Activated CD8-positive, alpha-beta memory T cell treated with anti-CD3 and anti-CD28 coated beads, Interleukin-2, amount 50 U/mL, for 1 hour (primary cell): ENCODE results near the gene LIME1.

Source experiments
- DNase-seq: peaks from one replicate; pipeline ENCODE4 v3.0.0-alpha.2; 2020; ENCODE audit errors: extremely low read depth

Gene LIME1

DNA sequence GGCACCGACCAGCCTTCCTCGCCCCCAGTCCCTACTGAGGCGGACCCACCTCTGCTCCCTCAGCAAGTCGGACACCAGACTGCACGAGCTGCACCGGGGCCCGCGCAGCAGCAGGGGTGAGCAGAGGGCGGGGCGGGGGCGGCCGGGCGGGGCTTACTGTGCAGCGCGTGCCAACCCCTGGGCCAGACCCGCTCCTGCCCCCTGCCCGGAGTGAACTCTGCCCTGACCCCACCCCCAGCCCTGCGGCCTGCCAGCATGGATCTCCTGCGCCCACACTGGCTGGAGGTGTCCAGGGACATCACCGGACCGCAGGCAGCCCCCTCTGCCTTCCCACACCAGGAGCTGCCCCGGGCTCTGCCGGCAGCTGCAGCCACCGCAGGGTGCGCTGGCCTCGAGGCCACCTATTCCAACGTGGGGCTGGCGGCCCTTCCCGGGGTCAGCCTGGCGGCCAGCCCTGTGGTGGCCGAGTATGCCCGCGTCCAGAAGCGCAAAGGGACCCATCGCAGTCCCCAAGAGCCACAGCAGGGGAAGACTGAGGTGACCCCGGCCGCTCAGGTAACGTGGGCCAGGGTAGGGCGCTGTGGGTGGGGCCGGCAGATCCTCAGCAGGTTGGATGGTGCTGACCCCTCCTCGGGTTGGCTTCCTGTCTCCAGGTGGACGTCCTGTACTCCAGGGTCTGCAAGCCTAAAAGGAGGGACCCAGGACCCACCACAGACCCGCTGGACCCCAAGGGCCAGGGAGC, 1.7 kb downstream of the LIME1 start:
- no peak for DNase-seq

DNA sequence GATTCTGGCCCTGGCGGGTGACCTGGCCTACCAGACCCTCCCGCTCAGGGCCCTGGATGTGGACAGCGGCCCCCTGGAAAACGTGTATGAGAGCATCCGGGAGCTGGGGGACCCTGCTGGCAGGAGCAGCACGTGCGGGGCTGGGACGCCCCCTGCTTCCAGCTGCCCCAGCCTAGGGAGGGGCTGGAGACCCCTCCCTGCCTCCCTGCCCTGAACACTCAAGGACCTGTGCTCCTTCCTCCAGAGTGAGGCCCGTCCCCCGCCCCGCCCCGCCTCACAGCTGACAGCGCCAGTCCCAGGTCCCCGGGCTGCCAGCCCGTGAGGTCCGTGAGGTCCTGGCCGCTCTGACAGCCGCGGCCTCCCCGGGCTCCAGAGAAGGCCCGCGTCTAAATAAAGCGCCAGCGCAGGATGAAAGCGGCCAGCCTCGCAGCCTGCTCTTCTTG, 2.2 kb downstream of the LIME1 start:
- DNase-seq: no peak

DNA sequence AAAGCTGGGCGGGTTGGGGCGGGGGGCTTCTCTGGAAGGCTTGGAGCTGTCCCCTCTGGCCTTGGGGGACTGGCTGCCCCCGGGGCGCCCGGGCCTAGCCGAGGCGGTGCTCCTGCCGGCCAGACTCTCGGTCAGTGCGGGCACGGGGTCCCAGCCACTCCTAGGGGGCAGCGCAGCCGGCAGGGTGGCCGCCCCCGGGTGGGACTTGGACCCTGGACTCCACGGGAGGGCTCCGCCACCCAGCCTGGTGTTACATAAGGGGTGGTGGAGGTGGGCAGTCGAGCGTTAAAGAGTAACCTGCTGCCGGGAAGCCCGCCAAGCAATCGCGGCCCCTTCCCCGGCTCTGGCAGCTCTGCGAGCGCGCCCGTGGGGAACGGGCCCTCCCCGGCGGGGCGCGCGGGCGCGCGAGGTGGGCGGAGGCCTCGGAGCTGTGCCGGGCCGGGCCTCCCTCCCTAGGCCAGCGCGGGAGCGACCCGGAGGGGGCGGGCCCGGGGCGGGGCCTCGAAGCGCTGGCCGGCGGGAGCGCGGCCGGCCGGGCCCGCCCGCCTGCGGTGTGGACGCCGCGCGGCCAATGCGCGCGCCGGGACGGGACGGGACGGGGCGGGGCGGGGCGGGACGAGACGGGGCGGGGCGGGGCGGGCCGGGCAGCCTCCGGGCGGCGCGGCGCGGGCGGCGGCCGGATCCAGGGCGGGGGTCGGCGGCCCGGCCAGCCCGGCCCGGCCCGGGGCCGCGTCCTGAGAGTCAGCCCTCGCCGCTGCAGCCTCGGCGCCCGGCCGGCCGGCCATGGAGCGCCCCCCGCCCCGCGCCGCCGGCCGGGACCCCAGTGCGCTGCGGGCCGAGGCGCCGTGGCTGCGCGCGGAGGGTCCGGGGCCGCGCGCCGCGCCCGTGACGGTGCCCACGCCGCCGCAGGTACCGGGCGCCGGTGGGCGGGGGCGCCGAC, 2.9 kb downstream of the LIME1 start, which contains the start of gene SLC2A4RG:
Gene SLC2A4RG, plus strand, starts transcription at position 647 of the 940 bp plus-strand sequence. Its CDS starts 137 bp downstream, at position 784.
- DNase-seq: no peak

DNA sequence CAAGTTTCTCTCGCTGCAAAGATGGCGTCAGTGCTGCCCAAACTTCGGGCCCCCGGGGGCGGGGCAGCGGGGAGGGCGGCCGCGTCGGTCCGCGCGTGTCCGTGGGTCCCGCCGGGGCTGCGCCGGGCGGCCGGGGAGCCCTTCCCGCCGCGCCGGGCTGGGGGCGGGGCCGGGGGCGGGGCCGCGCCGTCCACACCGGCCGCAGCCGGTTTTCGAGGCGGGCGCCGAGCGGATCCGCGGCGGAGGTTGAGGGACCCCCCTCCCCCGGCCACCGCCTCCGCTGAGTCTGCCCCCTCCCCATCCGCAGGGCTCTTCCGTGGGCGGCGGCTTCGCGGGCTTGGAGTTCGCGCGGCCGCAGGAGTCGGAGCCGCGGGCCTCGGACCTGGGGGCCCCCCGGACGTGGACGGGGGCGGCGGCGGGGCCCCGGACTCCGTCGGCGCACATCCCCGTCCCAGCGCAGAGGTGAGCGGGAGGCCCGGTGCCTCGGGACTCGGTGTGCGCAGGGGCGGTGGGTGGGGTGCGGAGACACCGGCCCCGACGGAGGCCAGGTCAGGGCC, 3.7 kb downstream of the LIME1 start:
- DNase-seq: no peak

DNA sequence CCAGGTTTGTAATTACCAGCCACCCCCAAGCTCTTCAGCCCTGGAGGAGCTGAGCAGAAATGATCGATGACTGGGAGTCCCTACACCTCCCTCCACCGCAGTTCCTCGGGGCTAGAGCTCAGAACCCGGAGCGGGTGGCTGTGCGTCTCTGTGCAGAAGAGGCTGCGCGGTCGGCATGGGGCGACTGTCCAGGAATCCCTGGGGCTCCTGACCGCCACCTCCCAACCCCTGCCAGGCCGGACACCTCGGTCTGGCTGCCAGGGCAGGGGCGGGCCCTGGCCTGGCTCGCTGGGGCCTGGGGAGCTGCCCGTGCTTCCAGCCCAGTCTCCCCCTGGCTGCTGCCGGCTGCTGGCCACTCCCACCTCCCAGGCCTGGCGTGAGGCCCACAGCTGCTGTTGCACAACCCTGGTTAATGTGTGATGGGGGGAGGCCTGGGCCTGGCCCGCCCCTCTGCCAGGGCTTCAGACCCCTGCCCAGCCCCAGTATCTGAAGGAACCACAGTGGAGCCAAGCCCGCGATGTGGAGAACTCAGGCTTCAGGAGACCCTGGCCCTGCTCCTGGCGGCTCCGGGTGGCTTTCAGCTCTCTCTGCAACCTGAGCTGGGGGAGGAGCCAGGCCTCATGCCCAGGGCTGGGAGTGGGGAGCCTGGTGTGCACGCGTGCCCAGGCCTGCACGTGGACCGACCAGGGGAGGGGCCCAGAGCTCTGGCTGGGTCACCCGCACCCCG, 4.3 kb downstream of the LIME1 start:
- DNase-seq: no peak

DNA sequence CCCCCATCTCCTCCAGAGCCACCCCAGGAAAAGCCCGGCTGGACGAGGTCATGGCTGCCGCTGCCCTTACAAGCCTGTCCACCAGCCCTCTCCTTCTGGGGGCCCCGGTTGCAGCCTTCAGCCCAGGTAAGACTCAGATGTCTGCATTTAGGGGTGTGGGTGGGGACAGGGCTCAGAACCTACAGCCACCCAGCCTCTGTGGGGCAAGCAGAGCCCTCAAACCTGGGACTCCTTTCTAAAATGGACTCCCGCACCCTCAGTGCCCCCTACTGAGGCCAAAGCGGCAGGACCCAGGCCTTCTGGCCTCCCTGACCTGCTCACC, 4.9 kb downstream of the LIME1 start:
- no peak for DNase-seq

DNA sequence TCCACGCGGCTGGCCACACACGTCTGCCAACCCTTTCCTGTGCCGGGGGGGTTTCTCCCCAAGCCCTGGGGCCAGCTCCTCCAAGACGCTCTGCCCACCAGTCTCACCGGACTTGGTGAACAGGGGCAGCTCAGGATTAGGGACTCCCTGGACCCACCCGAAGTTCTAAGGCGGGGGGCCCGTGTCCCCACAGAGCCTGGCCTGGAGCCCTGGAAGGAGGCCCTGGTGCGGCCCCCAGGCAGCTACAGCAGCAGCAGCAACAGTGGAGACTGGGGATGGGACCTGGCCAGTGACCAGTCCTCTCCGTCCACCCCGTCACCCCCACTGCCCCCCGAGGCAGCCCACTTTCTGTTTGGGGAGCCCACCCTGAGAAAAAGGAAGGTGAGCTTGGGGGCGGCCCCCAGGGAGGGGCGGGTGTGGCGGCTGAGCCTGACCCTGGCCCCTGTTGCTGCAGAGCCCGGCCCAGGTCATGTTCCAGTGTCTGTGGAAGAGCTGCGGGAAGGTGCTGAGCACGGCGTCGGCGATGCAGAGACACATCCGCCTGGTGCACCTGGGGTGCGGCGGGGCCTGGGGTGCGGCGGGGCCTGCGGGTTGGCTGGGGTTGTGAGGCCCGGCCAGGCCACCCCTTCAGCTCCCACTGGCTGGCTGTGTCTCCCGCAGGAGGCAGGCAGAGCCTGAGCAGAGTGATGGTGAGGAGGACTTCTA, 5.4 kb downstream of the LIME1 start:
- no peak for DNase-seq

DNA sequence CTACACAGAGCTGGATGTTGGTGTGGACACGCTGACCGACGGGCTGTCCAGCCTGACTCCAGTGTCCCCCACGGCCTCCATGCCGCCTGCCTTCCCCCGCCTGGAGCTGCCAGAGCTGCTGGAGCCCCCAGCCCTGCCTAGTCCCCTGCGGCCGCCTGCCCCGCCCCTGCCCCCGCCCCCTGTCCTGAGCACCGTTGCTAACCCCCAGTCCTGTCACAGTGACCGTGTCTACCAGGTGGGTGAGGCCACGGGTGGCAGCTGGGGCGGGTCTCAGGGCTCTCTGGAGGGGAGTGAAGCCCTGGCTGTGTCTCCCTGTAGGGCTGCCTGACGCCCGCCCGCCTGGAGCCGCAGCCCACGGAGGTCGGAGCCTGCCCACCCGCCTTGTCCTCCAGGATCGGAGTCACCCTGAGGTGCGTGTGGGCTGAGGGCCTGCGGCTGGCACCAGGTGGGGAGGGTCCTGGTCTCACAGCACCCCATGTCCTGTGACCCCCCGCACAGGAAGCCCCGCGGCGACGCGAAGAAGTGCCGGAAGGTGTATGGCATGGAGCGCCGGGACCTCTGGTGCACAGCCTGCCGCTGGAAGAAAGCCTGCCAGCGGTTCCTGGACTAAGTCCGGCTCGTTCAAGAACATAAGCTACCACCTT, 6.0 kb downstream of the LIME1 start:
- DNase-seq: no peak

DNA sequence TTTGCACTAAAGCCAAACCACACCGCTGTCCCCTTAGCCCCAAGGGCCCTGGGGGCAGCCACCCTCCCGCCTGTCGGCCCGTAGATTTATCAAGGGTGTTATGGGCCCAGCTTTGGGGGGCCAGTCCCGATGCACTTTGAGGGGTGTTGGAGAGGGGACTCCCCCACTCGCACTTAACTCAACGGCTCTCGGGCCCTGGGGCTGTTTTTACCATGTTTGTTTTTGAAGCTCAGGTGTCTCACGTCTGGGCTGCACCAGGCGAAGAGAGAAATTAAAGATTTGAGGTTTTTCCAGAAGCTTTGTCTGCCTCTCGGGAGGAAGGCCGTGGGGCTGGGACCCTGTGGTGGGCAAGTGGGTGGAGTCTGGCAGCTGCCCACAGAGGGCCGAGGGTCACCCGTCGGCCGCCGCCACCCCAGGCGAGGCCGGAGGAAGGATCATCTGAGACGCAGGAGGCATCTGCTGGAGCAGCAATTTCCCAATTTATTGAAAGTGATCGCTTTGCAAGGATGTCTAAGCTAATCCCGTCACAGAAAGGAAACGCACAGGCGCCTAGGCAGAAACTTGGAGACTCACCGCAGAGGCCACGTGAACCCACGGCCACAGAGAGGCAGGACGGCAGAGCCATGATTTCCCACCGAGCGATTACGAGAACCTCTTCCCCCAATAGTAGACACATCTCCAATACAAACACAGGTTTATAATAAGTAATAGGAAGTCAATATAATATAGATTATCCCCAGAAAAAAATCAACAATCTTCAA, 6.9 kb downstream of the LIME1 start:
- no peak for DNase-seq

DNA sequence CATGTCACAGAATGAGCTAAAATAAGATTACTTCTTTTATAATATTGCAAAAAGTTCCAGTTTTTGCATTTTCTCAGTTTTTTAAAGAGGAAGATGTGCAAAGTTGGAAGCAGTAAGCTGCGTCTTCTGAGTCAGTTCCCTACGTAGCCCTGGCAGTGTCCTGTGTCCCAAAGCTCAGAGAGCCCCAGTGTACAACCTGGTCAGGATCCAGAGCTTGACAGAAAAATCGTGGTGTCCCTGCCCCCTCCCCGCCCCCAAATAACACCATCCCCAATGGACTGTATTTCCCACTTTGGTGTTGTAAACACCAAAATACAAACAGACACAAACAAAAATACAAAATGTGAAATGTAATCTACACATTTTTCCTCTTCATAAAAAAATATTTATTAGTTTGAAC, 7.7 kb downstream of the LIME1 start:
- no peak for DNase-seq

DNA sequence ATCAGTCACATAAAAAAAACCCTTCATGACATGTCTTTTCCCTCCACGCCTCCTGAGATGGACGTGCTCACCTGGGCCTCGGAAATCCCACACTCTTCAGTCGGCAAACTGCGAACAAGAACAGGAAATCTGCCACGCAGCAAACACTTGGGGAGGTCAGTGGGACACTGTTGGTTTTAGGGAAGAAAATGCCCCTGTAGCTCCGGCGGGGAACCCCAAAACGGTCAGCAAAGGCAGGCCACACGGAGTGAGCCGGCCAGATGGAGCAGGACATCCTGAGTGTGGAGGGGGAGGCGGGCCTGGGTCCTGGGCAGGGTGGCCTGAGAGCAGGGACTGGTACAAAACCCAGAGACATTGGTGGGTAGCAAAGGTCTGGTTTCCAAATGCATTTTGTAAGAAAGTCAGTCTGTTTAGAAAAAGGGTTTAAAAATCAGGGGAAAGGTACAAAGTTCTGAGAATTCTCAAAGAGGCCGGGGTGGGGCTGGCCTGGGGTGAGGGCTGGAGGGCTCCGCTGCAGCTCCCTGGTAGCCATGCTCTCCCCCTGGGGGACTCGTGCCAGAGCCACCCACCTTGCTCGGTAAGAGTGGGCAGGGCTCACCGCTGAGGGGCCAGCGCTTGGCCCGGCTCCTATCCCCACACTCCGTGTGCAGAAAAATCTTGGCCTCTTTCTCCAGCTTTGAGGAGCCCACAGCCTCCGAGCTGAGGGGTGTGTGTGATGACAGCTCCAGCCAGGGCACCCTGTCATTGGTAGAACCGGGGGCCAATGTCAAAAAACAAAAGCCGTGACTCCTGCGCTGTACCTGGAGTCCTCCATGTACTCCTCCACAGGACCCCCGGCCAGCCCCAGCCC, 8.3 kb downstream of the LIME1 start:
- no peak for DNase-seq

DNA sequence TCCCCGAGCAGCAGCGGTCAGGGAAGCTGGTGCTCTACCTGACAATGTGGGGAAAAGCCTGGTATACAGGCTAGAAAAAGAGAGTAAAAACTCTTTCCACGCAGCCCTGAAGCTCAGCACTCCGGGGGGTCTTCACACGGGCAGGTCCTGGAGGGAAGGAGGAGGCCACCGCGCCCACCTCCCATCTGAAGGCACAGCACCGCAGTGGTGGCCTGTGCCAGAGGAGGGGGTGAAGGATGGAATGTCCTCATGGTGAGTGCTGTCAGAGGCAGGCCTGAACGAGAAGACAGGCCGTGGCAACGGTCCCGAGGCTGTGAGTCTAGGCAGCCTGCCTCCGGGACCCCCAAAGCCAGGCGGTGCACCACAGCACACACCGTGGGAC, 9.0 kb downstream of the LIME1 start:
- DNase-seq: no peak

DNA sequence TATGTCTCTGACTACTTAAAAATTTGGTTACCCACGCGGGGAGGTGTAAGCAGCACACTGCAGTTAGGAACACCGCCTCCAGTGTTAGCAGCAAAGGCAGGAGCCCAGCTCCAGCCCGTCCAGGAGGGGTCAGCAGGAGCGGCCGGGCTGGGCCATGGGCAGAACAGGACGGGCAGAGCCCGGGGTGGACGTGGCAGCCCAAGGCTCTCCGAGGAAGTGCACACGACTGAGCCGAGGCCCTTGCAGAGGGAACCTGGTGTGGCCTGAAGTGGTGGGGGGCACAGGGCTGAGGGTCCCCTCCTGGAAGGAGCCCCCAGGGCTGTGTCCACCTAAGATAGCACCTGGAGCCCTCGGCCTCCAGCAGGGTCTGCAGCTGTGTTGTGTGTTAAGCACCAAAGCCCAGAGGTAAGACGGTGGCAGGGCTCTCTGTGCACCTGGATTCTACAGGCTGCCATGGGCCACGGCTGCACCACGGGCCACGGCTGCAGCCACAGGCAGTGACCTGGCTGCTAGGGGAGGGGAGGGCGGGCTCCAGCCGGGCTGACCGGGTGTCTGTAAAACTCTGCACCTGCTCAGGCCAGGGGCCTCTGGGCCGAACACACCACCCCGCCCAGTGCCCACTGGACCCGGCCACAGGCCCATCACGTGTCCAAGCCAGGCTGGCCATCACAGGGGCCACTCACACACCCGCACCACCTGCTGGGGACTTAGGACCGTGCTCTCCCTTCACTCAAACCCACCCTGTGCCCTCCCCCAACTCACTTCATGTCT, 9.7 kb downstream of the LIME1 start:
- DNase-seq: no peak

DNA sequence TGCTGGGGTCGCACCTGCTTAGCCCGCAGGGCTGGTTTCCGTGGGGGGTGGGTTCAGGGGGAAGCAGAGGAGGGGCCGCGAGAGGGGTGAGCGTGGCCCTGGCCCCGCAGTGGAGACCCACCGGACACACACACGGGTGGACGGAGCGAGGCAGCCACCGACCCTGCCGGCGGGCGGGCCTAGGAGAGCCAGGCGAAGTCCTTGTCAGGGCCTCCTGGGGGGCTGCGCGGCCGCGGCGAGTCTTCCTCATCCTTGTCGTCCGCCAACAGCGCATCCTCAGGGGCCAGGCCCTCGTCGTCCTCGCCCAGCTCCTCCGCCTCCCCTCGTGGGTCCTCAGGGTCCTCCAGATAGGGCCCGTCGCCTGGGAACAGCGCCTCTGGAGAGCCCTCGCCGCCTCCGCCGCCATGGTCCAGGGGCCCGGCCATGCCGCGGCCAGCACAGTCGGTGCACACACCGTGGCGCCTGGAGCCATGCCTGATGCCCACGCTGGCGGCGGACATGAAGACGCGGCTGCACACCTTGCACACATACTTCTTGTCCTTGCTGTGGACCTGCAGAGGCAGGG, 10.4 kb downstream of the LIME1 start:
- DNase-seq: no peak

DNA sequence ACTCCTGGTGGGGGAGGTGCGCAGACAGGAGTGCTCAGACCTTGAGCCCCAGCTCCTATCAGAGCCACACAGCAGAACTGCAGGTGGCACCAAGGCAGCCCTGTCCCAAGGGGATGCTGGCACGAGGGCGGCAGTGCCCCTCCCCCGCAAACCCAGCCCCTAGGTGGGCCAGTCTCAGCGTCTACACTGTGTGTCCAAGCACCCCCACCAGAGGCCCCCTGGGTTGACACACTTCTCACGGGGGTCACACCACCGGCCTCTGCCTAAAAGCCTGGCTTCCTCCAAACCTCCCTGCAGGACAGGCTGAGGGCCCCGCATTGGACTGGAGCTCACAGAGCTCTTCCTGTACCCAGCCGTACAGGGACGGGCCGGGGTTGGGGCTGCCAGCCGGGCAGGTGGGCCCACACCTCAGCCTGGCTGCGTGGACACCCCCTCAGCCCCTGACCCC, 11.2 kb downstream of the LIME1 start:
- DNase-seq: no peak

DNA sequence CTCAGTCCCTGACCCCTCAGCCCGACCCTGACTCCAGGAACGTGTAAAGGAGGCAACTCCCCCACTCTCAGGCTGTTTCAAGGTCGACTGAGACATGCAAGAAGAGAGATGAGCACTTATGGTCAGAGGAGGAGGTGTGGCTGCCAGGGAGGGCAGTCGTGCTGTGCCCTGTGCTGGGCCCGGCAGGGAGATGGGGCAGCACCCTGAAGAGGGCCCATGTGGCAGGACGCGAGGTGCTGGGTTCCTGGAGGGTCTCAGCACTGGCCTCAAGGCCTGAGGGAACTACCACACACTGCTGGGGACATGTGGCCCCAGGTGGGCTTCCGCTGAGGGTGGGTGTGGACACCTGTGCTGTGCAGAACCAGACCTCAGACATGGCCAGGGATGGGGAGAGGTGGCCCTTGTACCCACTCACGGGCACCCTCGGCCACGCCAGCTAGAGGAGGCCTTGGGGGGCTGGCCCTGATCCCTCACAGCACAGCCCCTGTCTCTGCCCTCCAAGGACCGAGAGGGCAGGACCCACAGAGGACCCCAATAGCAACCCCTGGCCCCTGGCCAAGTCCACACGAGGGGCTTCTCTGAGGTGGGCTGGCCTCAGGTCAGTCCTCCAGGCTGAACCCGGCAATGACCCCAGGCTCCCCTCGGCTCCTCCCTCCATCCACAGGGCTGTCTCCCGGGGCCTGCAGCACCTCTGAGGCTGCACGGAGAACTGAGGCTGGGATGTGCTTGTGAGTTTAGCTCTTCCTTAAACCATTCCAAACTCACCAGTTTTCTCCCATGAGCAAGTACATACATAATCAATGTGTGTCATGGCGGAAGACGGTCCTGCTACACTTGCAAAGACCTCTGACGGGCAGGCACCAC, 11.8 kb downstream of the LIME1 start:
- no peak for DNase-seq

DNA sequence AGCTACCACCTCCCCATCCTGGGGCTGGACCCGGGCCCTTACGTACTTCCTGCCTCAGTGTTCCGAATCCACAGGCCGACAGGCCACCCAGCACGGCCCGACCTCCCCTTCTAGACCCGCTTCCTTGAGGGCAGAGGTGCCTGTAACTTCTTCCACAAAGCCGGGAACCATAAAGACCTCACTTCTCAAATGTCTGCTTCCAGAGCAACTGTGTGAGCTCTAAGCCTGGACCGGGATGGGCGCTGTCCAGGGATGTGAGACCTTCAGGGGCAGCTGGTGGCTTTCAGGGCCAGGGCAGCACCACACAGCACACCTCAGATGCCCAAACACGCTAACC, 12.4 kb downstream of the LIME1 start:
- no peak for DNase-seq
